Activated CD4-positive, CD25-positive, alpha-beta regulatory T cell treated with anti-CD3 and anti-CD28 coated beads, Interleukin-2, amount 50 U/mL, for 72 hours (primary cell): Measurements from ENCODE around the gene SULF2.

Source experiments
- DNase-seq: peaks from one replicate; pipeline ENCODE4 v3.0.0; 2021

SULF2 gene

DNA sequence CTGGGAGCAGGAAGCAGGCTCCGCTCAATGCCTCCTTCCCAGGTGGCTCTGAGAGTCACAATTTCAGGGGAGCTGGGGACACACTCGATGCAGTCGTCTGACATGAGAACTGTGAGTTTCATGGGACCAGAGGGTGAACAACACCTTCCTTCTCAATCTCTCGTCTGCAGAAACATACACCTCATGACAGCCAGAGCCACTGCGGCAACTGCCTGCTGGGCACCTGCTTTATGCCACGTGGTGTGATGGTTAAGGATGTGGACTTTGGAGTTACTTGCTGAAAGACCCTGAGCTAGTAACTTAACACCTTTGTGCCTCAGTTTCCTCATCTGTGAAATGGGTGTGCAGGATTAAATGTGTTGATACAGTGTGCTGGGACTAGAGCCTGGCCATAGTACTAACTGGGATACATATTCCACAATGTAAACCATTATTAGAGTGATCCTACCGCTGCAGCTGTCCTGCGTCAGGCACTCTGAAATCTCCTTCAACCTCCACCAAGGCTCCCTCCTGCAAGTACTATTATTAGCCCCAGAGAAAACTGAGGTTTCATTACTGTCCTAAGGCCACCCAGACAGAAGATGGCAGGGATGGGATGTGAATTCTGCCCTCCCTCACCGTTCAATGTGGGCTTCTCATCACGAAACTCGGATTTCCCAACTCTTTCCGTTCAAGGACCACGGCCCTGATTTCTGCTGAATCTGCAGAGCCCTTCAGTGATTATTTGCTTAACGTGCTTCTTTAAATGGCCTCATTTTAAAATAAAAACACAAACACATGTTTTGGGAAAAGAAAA, 24.4 kb downstream of the SULF2 start:
- no peak for DNase-seq

DNA sequence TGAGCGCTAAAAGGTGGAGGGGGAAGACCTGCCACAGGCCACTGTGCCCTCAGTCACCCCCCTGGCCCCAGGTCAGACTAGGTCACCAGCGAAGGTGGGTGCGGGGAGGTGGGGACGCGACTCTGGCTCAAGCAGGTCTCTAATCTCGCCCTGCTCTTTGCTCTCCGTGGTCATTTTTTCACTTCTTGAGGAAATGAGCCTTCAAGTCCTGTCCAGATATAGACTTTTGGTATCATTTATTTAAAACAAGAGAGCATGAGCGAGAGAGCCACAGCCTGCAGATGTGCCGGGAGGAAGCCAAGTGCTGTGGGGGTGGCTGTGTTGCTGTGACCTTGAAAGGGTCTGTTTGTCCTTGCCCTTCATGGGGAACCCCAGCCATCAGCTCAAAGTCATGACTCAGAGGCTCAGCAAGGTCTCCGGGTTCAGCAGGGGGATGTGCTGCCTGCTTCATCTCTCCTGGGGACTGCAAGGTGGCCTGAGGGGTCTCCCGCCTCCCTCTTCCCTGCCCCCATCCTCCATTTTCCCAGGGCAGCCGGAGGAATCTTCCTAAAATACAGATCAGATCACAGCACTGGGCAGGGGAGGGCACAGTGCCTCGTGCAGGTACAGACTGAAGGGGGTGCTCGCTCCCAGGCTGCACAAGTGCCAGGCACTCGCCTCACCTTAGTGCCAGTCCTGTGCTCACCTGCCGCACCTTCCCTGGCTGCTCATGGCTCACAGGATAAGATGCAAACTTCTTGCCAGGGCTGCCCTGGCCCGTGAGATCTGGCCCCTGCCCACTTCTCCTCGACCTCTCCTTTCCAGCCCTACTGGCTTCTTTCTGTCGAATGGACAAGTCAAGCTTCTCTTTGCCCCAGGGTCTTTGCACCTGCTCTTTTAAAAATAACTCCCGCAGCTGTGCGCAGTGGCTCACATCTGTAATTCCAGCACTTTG, 26.5 kb downstream of the SULF2 start:
- no peak for DNase-seq

DNA sequence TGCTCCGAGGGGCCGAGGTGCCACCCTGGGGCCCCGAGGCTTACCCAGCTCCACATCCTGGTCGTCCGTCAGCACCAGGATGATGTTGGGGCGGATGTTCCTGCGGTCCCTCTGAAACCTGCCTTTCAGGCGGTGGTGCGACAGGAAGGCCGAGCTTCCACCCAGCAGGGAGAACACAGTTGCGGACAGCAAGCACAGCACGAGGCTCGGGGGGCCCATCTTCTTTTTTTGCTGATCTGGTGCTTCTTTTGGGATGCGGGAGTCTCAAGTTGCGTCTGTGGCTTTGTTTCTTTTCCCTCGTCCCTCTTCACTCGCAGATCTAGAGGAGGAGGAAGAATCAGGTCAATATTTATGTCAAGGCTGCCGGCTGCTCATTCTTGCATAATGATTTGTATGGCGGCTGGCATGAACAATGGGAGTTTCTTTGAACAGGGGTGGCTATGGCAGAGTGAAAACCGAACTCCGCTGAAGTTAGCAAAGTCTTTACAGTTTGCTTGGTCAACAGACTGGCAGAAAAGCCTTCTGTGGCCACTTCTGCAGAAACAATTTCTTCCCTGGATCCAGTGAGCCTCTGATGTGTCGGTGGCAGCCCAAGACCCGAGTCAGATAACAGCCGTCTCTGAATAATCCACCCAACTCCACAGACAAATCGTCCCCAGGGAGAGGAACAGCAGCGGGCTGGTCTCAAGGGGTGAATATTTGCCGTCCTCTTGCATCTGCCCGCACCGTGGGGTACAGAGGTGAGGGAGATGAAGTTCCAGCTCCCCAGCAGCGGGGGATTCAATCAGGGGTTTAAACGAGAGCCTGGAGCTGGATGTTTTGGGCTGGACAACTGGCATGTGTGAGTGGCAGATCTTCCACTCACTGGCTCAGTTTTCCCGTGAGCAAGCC, 27.9 kb downstream of the SULF2 start:
- no peak for DNase-seq

DNA sequence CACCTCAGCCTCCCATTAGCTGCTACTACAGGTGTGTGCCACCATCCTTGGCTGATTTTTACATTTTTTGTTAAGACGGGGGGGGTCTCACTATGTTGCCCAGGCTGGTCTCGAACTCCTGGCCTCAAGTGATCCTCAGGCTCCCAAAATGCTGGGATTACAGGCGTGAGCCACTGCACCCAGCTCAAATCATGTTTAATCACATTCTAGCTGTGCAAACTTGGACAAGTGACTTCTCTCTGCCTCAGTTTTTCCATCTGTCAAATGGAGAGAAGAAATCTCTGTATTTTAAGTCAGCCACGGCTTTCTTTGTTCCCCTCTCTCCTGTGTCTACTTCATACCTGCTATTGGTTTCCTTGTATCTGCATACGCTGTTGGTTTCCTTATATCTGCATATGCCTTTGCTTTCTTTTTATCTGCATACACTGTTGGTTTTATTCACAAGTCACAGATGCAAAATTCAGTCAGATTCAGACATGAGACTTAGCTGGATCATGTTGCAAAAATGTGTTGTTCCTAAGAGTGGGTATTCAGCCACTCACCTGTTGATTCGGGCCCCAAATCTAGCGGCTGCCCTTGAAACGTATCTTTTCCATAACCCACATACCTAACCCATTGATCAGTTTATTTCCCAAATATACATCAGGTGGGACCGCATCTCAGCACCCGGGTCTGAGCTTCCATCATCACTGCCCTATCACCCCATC, 30.2 kb downstream of the SULF2 start:
- DNase-seq = no peak

DNA sequence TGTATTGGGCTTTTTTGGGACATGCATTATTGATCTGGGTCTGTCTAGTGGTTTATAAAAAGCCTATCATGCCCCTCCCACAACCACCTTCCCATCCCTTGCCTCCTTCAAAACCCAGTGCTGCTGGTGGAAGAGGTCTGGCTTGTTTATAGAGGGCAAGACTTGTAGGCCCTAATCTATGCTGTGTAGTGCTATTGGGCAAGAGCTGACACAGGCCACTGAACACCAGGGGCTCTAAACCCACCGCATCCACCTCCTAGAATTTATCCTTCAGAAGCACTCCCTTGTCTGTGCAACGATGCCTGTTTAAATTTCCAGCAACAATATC, 30.9 kb downstream of the SULF2 start:
- DNase-seq = no peak

DNA sequence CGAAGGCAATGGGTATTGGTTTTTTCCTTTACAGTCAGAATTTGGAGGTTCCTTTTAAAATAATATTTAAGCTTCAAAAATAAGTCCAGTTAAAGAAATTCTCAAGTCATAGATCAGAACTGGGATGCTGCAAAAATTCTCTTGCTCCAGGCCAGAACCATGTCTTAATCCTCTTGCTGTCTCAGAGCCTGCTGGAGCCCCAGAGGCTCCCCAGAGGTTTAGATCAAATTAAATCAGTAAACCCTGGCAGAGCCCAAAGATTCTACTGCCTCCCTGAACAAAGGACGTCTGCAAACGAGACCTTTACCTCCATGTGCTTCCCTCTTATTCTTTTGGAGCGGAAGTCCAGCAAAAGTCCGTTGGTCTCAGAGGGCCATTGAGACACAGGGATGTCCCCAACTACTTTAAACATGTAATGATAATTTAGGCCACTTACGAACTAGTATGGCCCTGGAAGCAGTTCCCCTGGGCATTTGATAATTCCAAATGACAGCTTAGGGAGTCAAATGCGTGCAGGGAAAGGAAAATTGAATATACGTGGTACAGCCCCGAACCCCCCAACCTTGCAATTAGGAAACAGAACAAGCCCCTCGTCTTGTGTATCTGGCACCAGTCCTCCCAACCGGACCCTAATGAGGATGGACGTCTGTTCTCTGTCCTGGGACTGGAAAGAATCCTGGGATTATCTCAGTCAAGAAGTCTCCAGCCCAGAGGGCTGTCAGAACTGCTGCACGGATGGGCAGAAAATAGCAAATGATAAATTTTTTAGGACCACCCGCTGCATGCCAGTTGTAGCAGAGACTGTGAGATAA, 31.5 kb downstream of the SULF2 start:
- no peak for DNase-seq

DNA sequence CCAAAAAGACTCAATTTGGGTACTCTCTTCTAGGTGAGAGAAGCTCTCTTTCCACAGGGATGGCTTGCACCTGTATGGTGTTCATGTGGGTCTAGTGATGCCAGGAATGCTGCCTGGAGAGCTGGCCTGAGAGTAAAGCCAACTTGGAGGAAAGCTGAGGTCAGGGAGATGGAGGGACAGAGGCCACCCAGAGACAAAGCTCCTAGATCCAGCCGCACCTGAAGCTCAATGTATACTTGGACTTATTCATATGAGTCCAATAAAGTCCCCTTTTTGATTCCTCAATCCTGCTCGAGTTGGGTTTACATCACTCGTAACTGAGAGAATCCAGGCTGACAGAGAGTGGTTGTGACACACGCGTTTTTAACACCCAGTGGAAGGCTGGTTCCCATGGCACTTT, 33.8 kb downstream of the SULF2 start:
- no peak for DNase-seq

DNA sequence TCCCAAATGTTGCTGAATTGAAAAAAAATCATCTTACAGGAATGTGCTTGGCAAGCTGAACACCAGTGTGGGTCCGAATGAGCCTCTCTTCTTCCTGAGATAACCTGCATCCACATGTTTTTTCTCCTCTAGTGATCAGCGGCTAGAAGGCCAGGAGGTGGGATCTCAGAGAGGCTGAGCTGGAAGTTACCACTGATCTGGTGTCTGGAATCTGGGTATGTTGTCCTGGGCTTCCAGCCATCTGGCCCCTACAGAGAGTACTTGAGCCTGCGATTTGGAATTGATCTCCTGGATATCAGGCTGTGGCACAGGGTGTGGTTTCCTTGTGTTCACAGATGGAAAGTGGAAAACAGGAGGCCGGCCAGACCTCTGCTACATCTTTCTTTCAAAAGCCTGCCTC, 35.9 kb downstream of the SULF2 start:
- DNase-seq = no peak

DNA sequence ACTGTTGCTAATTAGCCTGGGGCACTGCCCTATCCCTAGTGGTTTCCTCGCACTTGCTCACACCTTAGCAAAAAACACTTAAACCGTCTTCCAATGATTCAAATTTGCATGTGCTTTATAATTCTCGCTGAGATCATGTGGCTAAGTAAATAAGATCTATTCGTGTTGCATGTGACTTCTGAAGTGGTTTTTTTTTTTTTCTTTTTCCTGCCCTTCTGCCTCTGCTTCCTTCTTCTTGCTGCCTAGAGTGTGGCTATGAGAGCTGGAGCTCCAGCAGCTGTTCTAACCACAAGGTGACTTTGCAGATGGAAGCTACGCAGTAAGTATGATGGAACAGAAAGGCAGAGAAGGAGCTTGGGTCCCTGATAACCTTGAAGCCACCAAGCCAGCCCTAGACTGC, 36.5 kb downstream of the SULF2 start:
- DNase-seq = no peak

DNA sequence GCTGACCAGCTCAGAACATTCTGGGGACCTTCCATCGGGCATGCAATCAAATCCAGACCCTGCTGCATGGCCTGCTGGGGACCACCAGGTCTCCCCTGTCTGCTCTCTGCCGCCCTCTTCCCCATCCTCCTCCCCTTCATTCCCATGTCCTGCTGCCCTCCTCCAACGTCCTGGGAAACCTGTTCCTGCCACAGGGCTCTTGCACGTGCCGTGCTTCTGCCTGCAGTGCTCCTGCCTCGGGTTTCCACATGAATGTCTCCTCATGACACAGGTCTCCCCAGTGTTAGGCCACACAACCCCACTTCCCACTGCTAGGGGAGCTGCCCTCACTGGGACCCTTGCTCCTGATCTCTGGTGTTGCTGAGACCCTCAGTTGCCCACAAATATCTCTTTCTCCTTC, 37.2 kb downstream of the SULF2 start:
- DNase-seq = no peak

DNA sequence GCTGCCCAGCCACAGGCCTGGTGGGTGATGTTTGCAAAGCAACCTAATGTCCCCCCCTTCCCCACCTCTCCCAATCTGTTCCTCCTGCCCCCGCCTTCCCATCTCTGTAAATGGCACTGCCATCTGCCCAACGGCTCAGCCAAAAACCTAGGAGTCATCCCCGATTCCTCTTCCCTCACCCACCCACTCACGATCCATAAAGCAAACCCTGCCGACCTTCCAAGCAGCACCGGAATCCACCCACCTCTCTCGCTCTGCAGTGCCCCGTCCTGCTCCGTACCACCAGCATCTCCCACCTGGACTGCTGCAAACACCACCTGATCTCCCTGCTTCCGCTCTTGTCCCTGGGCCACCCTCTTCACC, 37.6 kb downstream of the SULF2 start:
- no peak for DNase-seq

DNA sequence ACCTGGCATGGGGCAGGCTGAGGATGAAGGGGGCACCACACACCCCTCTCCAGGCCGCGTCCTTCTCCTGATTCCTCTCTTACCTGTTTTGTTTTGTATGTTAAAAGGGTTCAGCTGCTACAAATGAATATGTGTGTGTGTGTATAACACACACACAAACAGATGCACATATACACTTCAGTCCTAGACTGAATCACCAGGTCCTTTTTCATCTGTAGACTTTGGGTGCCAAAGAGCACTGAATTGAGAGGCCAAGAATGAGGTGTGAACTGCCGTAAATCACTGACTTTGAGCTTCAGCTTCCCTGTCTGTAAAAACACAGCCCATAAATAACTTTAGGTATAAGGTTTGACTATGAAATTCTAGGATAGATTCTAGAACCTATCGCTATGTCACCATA, 40.5 kb downstream of the SULF2 start:
- no peak for DNase-seq

DNA sequence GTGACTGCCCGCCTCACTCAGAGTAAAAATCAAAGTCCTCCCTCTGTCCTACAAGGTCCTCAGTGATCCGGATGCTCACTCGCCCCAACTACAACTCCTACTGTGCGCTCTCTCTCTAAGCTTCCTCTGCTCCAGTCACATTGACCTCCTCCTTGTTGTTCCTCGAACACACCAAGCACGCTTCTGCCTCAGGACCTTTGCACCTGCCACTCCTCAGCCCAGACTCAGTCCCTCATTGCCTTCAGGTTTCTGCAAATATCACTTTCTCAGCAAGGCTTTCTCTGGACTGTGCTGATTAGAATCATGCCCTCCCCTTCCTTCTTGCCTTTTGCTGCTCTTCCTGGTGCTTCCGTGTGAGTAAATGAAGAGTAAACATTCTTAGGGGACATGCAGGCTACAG, 41.6 kb downstream of the SULF2 start:
- no peak for DNase-seq

DNA sequence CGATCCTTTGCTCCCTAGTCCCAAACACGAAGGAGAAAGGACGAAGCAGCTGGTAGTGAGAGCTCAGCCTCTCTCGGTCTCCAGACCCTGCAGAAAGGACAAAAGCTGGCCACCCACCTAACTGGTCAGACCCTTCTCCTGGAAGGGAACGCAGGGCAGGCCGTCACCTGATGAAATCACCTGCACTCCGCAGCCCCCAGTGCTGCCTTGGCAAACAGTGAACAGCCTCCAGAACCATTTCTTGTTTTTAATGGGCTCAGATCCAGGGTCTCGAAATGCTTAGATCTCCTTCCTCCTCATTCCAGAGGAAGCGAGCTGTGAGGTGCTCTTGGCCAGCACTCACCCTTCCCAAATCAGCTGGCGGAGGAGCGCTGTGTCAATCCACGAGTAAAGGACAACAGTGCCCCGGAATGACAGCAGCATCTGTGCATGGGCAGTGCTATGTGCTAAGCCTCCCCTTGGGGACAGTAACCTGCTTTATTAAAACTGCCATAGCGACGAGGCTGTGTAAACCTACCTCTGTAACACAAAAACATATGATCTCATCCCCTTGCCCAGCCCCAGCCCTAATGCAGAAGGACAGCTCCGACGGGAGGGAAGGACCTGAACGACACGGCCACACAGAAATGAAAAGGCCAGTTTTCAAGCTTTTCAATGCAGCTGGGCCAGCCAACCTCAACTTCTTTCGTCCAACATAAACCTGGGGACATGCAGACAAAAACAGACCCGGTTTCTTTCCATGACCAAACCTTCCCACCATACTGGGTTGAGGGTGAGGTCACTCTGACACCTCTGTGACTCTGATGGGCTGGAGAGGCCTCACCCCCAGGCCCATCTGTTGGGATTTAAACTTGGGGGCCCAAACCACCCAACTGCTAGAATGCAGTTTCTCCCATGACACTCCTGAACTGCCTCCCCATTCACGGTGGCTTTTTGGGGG, 43.3 kb downstream of the SULF2 start:
- DNase-seq = no peak

DNA sequence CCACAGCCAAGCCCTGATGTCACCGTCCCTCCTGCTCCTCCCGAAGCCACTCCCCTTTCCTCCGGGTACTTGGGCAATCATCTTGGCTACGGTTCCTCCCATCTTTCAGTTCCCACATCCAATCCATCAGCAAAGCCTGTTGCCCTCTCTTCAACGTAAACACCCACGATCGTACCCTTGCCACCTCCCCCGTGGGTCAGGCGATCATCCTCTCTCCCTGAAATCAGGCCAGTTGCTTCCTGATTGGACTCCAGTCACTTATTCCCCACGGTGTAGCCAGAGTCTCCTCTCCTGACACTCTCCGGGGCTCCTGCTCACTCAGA, 44.5 kb downstream of the SULF2 start:
- no peak for DNase-seq

DNA sequence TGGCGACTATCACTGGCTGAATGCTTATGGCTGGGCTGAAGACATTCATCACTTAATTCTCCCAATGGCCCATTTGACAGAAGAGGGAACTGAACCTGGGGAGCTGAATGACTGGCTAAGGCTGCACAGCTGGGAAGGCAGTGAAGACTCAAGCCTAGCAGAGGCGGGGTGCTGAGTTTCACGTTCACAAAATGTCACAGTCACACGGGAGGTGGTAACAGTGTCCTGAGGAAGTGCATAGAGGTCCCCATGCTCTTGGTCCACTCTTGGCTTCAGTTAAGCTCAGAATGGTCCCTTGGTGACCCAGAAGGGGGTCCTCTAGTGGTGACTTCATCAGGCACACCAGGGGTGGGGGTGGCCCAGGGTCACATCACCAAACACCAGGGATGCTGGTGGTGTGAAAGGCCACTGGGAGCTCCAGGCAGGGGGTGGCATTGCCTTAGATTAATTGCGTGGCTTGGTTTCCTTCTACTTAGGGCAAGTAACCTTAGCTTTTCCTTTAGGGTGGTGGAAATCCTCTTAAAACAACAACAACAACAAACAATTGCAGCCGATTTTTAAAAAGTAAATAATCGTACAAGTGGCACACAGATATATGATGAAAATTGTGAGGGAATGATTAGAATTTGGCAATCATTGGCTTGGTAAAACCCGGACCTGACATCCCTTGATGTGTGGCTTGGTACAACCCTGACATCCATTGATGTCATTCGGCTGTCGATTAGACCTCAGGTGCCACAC, 45.0 kb downstream of the SULF2 start:
- DNase-seq = no peak

DNA sequence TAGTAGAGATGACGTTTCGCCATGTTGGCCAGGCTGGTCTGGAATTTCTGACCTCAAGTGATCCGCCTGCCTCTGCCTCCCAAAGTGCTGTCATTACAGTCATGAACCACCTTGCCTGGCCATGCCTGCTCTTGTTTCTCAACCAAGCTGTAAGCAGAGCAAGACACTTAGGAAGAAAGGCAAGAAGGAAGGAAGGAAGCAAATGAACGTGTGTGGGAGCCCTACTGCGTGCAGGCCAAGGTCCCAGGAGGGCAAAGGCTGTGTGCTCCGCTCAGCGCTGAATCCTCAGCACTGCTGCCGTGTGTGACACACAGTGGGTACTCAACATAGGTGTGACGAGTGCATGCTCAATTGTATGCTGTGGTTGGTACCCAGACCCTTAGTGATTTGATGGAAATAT, 47.4 kb downstream of the SULF2 start:
- no peak for DNase-seq

DNA sequence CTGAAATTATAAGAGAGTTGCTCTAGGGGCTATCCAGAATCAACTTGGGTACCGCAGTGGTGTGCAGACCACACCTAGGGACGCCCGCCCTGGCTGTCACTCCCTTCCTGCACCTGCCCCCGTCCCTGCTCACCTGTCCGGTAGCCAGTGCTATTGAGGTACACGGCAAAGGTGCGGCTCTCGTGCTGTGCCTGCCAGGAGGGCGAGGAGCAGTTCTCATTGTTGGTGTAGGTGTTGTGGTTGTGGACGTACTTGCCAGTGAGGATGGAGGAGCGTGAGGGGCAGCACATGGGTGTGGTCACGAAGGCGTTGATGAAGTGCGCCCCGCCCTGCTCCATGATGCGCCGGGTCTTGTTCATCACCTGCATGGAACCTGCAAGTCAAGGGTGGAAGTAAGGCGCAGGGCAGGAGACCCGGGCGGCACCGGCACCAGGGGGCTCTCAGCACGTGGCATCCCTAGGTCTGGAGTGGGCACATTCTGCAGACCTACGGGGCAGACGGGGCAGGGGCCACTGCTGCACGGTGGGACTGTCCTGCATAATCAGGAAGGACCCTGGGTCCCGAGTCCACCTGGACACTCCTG, 48.6 kb downstream of the SULF2 start:
- DNase-seq = no peak
